WTC11 (cell line): ENCODE measurements around the gene CEACAM3. TPM values are rescaled to one million over a fixed set of nuclear protein-coding genes. Genes with fewer than 3 reads are reported as not detected.
A peak's percentile ranks its signal among the peaks of the same experiment; 100 is the strongest.

Experiments
- ELF4 ChIP-seq: sonication (generic); formaldehyde crosslinking; IDR thresholded peaks from 2 replicates; pipeline ENCODE4 v1.8.1; 2022; ENCODE audit warnings: low read depth, mild to moderate bottlenecking, moderate library complexity, missing genetic modification reagents
- ERG ChIP-seq: fragments of 250-450 bp; sonication (Bioruptor Pico); IDR thresholded peaks from 2 replicates; pipeline ENCODE4 v1.8.0; 2021; ENCODE audit warnings: mild to moderate bottlenecking
- FOXK1 ChIP-seq: sonication (generic); formaldehyde crosslinking; IDR thresholded peaks from 2 replicates; pipeline ENCODE4 v1.8.0; 2022; ENCODE audit warnings: mild to moderate bottlenecking, moderate library complexity, missing genetic modification reagents
- MYBL2 ChIP-seq: sonication (generic); formaldehyde crosslinking; IDR thresholded peaks from 2 replicates; pipeline ENCODE4 v1.8.1; 2023; ENCODE audit warnings: mild to moderate bottlenecking, moderate library complexity, missing genetic modification reagents
- NFE2L1 ChIP-seq: sonication (generic); formaldehyde crosslinking; IDR thresholded peaks from 2 replicates; pipeline ENCODE4 v1.8.1; 2023; ENCODE audit warnings: missing genetic modification reagents
- NFYB ChIP-seq: sonication (generic); formaldehyde crosslinking; conservative IDR thresholded peaks from 2 replicates; pipeline ENCODE4 v1.8.0; 2022; ENCODE audit warnings: low read depth, missing genetic modification reagents
- TCF7 ChIP-seq: sonication (generic); formaldehyde crosslinking; IDR thresholded peaks from 2 replicates; pipeline ENCODE4 v1.8.0; 2022; ENCODE audit warnings: mild to moderate bottlenecking, low read depth, missing genetic modification reagents, moderate library complexity
- ZBTB43 ChIP-seq: sonication (generic); formaldehyde crosslinking; IDR thresholded peaks from 2 replicates; pipeline ENCODE4 v1.8.1; 2023; ENCODE audit warnings: mild to moderate bottlenecking, missing genetic modification reagents
- ZNF219 ChIP-seq: sonication (generic); formaldehyde crosslinking; IDR thresholded peaks from 2 replicates; pipeline ENCODE4 v1.8.0; 2023; ENCODE audit warnings: missing genetic modification reagents, mild to moderate bottlenecking, borderline replicate concordance
- ZSCAN18 ChIP-seq: fragments of 250-450 bp; sonication (Bioruptor Pico); IDR thresholded peaks from 2 replicates; pipeline ENCODE4 v2.1.2; 2022; ENCODE audit warnings: mild to moderate bottlenecking, moderate library complexity
- total RNA-seq: library from RNA; stranded (reverse); gene quantifications from 3 replicates; pipeline ENCODE4 v1.2.3, GENCODE V29; 2021

Gene CEACAM3
- total RNA-seq, 1 experiment from 2014 or later, result not detected

- TF ChIP-seq ERG (CRISPR knock-in tag), result peak; percentile 22; the same call in 1 of the 2 replicates
- TF ChIP-seq NFYB (CRISPR knock-in tag), result 0 out of 2 replicates have a peak, but pooled peaks have one; percentile 25
- peak; percentile 12 for TF ChIP-seq FOXK1
- 0 out of 2 replicates have a peak, but pooled peaks have one; percentile 29 for TF ChIP-seq ELF4 (CRISPR knock-in tag)
- TF ChIP-seq NFE2L1 (CRISPR knock-in tag), result 0 out of 2 replicates have a peak, but pooled peaks have one; percentile 1
- TF ChIP-seq ZNF219 (CRISPR knock-in tag), result peak; percentile 46; the same call in 1 of the 2 replicates
- TF ChIP-seq ZBTB43 (CRISPR knock-in tag), result 0 out of 2 replicates have a peak, but pooled peaks have one; percentile 65
- no peak for TF ChIP-seq ZSCAN18 (CRISPR knock-in tag)
- TF ChIP-seq TCF7 (CRISPR knock-in tag), result 0 out of 2 replicates have a peak, but pooled peaks have one; percentile 64
- TF ChIP-seq MYBL2 (CRISPR knock-in tag), result peak; percentile 38; the same call in 1 of the 2 replicates
Observed at GRCh38 chr19:41860419-41861115, 64.2 kb downstream of the CEACAM3 start (continued).

Other genes starting within 250 kb of the CEACAM3 start
- 0.35 to 0.55 TPM in 2 of 3 replicates, not detected in the other for gene CEACAM21, start 220.4 kb upstream of the CEACAM3 start, total RNA-seq
- gene CEACAM4, start 169.5 kb upstream of the CEACAM3 start, total RNA-seq, result not detected in 3 replicates
- 0.15 to 0.21 TPM (median 0.18 TPM) in 3 replicates for gene CEACAM7, start 108.3 kb upstream of the CEACAM3 start, total RNA-seq
- gene CEACAM5, start 88.0 kb upstream of the CEACAM3 start, total RNA-seq, result 0.23 to 1.3 TPM (median 0.46 TPM) in 3 replicates
- gene CEACAM6, start 41.1 kb upstream of the CEACAM3 start, total RNA-seq, result 0.37 to 0.53 TPM (median 0.41 TPM) in 3 replicates
- not detected in 3 replicates for gene LYPD4, start 48.1 kb downstream of the CEACAM3 start, total RNA-seq
- not detected in 3 replicates for gene DMRTC2, start 48.5 kb downstream of the CEACAM3 start, total RNA-seq
- gene RPS19, start 63.7 kb downstream of the CEACAM3 start, total RNA-seq, result 3,152 to 3,787 TPM (median 3,713 TPM) in 3 replicates
- 0.42 to 1.2 TPM (median 0.71 TPM) in 3 replicates for gene CD79A, start 80.7 kb downstream of the CEACAM3 start, total RNA-seq
- gene ARHGEF1, start 86.6 kb downstream of the CEACAM3 start, total RNA-seq, result 77.2 to 102 TPM (median 82.9 TPM) in 3 replicates
- 0.30 to 0.66 TPM (median 0.31 TPM) in 3 replicates for gene ERFL, start 131.9 kb downstream of the CEACAM3 start, total RNA-seq
- 159 to 184 TPM (median 159 TPM) in 3 replicates for gene RABAC1, start 162.7 kb downstream of the CEACAM3 start, total RNA-seq
- gene ATP1A3, start 197.6 kb downstream of the CEACAM3 start, total RNA-seq, result 28.2 to 34.2 TPM (median 30.9 TPM) in 3 replicates